ENCODE data around the gene MMP24OS.
A peak's percentile ranks its signal among the peaks of the same experiment; 100 is the strongest.

GRCh38 chr20:35312318-35312717 is 34.4 kb upstream of the MMP24OS start:
- TF ChIP-seq CTCF (IDR thresholded peaks at IDR 0.05) (no peak), POLR2AphosphoS5 (IDR thresholded peaks at IDR 0.05) (peak in 1 of 3 donors; percentile 58), POLR2A (IDR thresholded peaks at IDR 0.05) (no peak), EP300 (IDR thresholded peaks at IDR 0.05) (no peak)
